Measurements from ENCODE around the gene SIRT6.
"Not testable (repeated sequence)": the region's sequence is repeated elsewhere in the genome, so short reads cannot be mapped to it uniquely, and the experiment has no call there.

Gene SIRT6

DNA sequence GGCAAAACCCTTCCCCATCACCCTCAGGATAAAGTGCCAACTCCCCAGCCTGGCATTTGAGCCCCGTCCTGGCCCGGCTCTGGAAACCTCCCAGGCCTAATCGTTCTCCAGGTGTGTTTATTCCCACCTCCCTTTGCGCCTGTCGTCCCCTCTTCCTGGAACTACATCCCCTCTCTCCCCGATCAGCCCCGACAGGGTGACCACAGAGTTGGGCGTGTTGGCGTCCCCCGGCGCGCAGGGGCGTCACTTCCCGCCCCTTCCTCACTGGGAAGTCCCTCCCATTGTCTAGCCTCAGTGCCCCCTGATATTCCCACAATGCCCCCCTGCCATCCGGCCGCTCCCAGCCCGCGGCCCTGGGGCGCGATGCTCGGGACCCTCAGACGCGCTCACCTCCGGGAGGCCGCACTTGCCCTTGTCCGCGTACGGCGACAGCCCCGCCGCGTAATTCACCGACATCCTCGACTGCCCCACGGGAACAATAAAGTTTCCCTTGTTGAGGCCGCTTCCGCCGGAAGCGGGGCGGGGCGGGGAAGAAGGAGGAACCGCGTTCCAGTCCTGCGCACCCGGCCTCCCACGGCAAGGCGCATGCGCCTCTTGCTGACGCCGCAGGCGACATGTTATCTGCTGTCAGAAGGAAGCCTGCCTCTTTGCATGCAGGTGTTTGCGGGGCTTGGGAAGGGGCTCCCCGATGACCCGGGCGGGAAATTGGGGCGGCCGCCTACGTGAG lies at the start of gene SIRT6, which contains the start of gene ANKRD24:
SIRT6 (minus strand) TSS at position 480 of the 727 bp plus-strand sequence; CDS start at position 456, 24 bp downstream.
ANKRD24 (plus strand) TSS at position 606 of the 727 bp plus-strand sequence. CDS start 3,737 bp downstream, outside the sequence.
- peak; percentile 94 for DNase-seq (ENCODE audit: low read depth)

GRCh38 chr19:4232139-4232538 lies 49.8 kb upstream of the SIRT6 start:
- DNase-seq (ENCODE audit: low read depth) = not testable (repeated sequence)

DNA sequence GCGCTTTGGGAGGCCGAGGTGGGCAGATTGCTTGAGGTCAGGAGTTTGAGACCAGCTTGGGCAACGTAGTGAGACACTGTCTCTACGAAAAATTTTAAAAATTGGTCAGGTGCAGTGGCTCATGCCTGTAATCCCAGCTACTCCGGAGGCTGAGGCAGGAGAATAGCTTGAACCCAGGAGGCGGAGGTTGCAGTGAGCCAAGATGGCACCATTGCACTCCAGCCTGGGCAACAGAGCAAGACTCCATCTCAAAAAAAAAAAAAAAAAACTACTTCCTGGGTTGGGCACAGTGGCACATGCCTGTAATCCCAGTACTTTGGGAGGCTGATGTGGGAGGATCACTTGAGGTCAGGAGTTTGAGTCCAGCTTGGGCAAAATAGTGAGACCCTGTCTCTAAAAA lies 49.2 kb upstream of the SIRT6 start:
- DNase-seq (ENCODE audit: low read depth) = not testable (repeated sequence)

GRCh38 chr19:4230237-4230636 lies 47.9 kb upstream of the SIRT6 start:
- not testable (repeated sequence) for DNase-seq (ENCODE audit: low read depth)

DNA sequence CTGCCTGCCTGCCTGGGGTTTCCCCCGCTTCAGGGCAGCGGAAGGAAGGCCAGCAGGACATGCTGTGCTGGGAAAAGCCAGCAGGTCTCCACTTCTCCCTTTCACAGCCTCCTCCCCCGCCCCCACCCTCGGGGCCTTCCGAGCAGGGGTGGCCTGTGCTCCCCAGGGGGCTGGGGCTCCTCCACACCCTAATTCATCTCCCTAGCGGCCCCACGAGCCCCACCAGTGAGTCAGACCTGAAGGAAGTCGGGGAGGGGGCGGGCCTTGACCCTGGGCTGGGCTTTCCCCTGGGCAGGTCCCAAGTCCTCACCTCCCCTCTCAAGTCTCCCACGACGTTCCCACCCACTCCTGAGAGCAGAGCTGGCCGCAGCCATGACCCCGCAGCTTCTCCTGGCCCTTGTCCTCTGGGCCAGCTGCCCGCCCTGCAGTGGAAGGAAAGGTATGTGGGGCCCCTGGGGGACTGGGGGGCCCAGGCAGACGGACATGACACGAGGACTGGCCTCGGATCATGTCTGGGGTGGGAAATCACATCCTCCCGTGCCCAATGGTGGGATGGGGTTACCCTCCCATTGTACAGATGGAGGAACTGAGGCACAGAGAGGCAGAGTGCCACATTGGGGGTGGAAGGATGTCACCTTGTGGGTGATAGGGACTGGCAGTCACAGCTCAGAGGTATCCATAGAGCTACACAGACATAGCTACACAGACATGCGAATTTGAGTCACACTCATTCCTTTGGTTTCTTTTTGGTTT lies 47.0 kb upstream of the SIRT6 start, which contains the start of gene EBI3:
EBI3 (plus strand) TSS at position 345 of the 753 bp plus-strand sequence; CDS start at position 373, 28 bp downstream.
- no peak for DNase-seq (ENCODE audit: low read depth)

GRCh38 chr19:4228765-4229178 lies 46.4 kb upstream of the SIRT6 start:
- no peak for DNase-seq (ENCODE audit: low read depth)

GRCh38 chr19:4227771-4228170 lies 45.4 kb upstream of the SIRT6 start:
- no peak for DNase-seq (ENCODE audit: low read depth)

GRCh38 chr19:4225885-4226284 lies 43.5 kb upstream of the SIRT6 start:
- no peak for DNase-seq (ENCODE audit: low read depth)

DNA sequence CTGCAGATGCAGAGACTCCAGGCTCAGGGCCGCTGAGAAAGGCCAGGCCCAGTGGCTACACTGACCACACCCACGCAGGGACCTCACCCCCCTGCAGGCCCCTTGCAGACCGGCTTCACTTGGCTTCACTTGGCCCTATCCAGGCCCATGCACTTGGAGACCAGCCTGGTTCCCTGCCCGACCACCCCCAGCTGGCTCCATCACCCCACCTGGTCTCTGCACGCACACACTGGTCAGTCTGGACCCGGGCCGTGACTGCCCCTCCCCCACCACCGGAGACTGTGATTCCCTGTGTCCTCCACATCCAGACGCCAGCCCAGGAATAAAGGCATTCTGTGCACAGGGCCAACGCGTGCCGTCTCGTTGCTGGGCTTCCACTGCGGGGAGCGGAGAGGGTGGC lies 42.1 kb upstream of the SIRT6 start:
- no peak for DNase-seq (ENCODE audit: low read depth)

DNA sequence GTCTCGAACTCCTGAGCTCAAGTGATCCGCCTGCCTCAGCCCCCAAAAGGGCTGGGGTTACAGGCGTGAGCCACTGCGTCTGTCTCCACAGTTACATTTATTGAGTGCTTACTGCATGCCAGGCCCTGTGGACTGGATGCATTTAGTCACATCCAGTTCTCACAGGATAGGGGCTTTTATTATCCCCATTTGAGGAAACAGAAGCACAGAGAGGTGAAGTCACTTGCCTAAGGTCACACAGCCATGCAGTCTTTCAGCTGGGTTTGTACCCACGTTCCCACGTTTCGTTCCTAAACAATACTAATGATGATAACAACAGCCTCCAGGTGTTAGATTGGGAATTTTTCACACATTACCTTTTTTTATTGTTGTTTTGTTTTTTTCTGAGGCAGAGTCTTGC lies 37.8 kb upstream of the SIRT6 start:
- DNase-seq (ENCODE audit: low read depth) = no peak

GRCh38 chr19:4218523-4218922 lies 36.2 kb upstream of the SIRT6 start:
- DNase-seq (ENCODE audit: low read depth) = not testable (repeated sequence)

- DNase-seq (ENCODE audit: low read depth) = no peak
Observed at GRCh38 chr19:4217429-4218264, 35.3 kb upstream of the SIRT6 start.

DNA sequence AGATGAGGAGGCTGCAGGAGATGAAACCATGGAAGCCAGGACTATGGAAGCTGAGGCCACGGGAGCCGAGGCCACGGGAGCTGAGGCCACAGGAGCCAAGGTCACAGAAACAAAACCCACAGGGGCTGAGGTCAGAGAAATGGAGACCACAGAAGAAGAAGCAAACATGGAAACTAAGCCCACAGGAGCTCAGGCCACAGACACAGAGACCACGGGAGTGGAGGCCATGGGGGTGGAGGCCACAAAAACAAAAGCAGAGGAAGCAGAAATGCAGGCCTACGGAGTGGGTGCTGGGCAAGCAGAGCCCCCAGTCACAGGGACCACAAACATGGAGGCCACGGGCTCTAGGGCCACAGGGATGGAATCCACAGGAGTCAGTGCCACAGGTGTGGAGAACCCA lies 34.5 kb upstream of the SIRT6 start:
- no peak for DNase-seq (ENCODE audit: low read depth)

GRCh38 chr19:4215807-4216206 lies 33.4 kb upstream of the SIRT6 start:
- no peak for DNase-seq (ENCODE audit: low read depth)

GRCh38 chr19:4213116-4213515 lies 30.8 kb upstream of the SIRT6 start:
- DNase-seq (ENCODE audit: low read depth) = no peak

- DNase-seq (ENCODE audit: low read depth) = no peak
Observed at GRCh38 chr19:4210166-4210731, 27.9 kb upstream of the SIRT6 start.

DNA sequence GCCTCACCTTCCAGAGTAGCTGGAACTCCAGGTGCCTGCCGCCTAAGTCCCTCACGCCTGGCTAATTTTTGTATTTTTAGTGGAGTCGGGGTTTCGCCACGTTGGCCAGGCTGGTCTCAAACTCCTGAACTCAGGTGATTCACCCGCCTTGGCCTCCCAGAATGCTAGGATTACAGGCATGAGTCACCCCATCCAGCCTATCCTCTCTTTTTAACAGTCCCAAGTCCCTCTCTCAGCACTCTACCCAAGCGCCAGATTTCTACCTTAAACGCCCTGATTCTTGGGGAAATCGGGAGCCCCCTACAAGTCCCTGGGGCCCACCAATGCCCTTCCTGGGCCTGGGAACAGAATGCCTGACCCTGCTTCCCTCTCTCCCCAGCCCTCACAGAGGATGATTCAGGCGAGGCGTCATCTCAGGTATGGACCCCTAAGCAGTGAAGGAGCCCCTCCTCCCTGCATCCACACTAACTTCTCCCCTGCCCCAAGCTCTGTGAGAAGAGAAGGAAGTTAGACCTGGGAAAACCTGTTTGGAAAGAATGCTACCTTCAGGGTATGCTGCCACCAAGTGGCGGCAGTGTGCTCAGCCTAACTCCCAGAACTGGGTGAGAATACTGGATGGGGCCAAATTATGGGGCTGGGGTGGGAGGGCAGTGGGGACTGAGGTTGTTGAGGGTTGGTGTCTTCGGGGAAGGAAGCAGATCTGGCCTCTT lies 26.2 kb upstream of the SIRT6 start:
- DNase-seq (ENCODE audit: low read depth) = no peak

DNA sequence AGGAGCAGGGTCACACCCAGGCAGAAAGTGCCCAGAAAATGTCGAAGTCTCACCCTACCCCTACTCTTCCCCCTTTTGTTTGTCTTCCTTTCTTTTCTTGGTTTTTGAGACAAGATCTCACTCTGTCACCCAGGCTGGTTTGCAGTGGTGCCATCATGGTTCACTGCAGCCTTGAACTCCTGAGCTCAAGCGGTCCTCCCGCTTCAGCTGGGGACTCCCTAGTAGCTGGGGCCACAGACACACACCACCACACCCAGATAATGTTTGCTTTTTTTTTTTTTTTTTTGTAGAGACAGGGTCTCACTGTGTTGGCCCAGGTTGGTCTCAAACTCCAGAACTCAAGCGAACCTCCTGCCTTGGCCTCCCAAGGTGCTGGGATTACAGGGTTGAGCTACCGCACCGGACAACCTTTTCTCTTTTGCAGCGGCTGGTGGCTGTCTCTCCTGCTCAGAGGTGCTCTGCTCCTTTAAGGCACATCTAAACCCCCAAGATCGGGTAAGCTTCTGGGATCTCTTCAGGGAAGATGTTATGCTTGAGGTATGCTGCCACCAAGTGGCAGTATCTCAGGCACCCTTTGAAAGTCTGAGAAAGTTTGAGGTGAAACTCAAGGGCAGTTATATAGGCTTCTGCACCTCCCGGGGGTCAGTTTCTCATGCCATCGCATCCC lies 24.6 kb upstream of the SIRT6 start:
- no peak for DNase-seq (ENCODE audit: low read depth)

- no peak for DNase-seq (ENCODE audit: low read depth)
Observed at GRCh38 chr19:4201798-4202197, 19.4 kb upstream of the SIRT6 start.

DNA sequence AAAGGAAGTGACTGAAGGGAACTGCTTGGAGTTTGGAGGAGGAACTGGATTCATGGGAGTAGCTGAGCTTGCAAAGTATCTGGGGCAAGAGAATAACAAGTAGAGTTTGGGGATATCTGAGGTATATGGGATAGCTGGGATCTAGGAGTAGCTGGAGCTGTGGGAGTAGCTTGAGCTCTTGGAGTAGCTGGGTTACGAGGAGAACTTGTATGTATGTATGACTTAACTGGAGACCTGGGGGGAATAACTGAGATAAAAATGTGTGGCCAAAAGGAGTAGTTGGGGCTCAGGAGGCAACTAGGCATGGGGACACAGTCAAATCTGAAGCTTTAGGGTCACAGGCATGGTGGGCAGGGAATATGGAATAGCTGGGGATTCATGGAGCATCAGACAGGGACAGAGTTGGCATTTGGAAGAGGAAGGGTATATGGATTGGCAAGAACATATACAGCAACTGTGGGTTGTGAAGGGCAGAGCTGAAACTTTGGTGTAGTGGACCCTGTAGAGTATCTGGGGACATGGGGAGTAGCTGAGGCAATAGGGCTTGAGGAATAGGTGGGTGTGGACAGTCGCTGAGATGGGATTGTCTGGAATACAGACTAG lies 18.7 kb upstream of the SIRT6 start:
- no peak for DNase-seq (ENCODE audit: low read depth)
